ENCODE measurements around the gene BIN2. TPM values are rescaled to one million over a fixed set of nuclear protein-coding genes. Genes with fewer than 3 reads are reported as not detected.

Gene BIN2
- total RNA-seq, 1 donor from 2014 or later: not detected

GRCh38 chr12:51369581-51369980, 45.6 kb upstream of the BIN2 start:
- TF ChIP-seq, protein P1, sequence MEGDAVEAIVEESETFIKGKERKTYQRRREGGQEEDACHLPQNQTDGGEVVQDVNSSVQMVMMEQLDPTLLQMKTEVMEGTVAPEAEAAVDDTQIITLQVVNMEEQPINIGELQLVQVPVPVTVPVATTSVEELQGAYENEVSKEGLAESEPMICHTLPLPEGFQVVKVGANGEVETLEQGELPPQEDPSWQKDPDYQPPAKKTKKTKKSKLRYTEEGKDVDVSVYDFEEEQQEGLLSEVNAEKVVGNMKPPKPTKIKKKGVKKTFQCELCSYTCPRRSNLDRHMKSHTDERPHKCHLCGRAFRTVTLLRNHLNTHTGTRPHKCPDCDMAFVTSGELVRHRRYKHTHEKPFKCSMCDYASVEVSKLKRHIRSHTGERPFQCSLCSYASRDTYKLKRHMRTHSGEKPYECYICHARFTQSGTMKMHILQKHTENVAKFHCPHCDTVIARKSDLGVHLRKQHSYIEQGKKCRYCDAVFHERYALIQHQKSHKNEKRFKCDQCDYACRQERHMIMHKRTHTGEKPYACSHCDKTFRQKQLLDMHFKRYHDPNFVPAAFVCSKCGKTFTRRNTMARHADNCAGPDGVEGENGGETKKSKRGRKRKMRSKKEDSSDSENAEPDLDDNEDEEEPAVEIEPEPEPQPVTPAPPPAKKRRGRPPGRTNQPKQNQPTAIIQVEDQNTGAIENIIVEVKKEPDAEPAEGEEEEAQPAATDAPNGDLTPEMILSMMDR (IDR thresholded peaks at IDR 0.05): no peak
- H3K36me3 Mint-ChIP-seq (ENCODE audit: low read depth): no peaks in the 10 kb centered on the region
- DNase-seq (ENCODE audit: low spot score): no peak
- H3K4me3 Mint-ChIP-seq (ENCODE audit: unreplicated experiment): no peak overlapping the region
- no peak overlapping the region for H3K27ac Mint-ChIP-seq (ENCODE audit: unreplicated experiment)
- no peaks in the 10 kb centered on the region for H3K9me3 Mint-ChIP-seq (ENCODE audit: low read depth)
- peaks cover 30% of the 10 kb centered on the region for H3K4me1 Mint-ChIP-seq (ENCODE audit: low read depth)
- H3K27me3 Mint-ChIP-seq (ENCODE audit: low read depth): no peaks in the 10 kb centered on the region

DNA sequence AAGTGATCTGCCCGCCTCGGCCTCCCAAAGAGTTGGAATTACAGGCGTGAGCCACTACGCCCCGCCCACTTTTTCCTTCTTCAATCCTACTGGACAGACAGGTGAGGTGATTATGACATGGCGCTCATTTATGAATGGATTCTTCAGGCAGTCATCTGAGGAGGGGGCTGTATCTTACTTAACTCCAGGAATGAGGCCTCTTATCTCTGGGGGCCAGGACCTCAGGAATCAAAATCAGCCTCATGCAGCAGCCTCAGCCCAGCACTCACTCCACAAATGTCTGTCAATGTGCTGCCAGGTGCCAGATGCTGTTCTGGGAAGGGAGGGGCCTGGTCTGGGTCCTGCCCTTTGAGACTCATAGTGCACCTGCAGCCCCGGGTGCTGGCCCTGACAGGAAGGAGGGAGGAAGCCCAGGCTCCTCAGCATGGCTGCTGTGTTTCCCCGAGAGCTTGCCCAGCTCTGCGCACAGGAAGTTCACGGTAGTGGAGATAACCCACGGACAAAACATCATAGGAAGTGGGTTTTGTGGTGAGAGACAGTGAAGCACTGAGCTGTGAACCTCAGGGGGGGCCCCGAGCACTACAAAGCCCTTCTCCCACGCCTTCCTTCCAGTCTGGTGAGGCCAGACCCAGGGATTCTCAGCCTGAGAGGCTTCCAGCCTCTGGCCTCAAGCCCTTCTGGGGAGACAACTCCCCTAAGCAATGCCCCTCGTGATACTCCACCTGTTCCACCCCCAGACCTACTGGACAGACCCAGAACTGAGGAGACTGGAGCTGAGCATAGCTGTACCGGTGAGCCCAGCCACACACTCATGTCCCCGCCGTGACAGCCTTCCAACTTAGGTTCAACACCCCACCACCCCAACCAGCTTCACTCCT, 44.9 kb upstream of the BIN2 start:
- H3K4me1 Mint-ChIP-seq (ENCODE audit: low read depth): peaks cover 26% of the 10 kb centered on the region

GRCh38 chr12:51365276-51365675, 41.3 kb upstream of the BIN2 start:
- Mint-ChIP-seq H3K4me1 (ENCODE audit: low read depth) (peaks cover 8% of the 10 kb centered on the region), H3K9me3 (ENCODE audit: low read depth) (no peaks in the 10 kb centered on the region), H3K27ac (ENCODE audit: unreplicated experiment) (no peak overlapping the region), H3K36me3 (ENCODE audit: low read depth) (no peaks in the 10 kb centered on the region), H3K4me3 (ENCODE audit: unreplicated experiment) (no peak overlapping the region), H3K27me3 (ENCODE audit: low read depth) (no peaks in the 10 kb centered on the region)
- TF ChIP-seq, protein P1 (IDR thresholded peaks at IDR 0.05): no peak
- no peak for DNase-seq (ENCODE audit: low spot score)

More for the DNA sequence above, 44.9 kb upstream of the BIN2 start:
- DNase-seq (ENCODE audit: low spot score): no peak
- H3K4me3 Mint-ChIP-seq (ENCODE audit: unreplicated experiment): no peak overlapping the region
- TF ChIP-seq, protein P1 (IDR thresholded peaks at IDR 0.05): no peak
- no peaks in the 10 kb centered on the region for H3K9me3 Mint-ChIP-seq (ENCODE audit: low read depth)
- H3K27ac Mint-ChIP-seq (ENCODE audit: unreplicated experiment): no peak overlapping the region
- H3K36me3 Mint-ChIP-seq (ENCODE audit: low read depth): no peaks in the 10 kb centered on the region
- H3K27me3 Mint-ChIP-seq (ENCODE audit: low read depth): no peaks in the 10 kb centered on the region

- peaks cover 3% of the 10 kb centered on the region for H3K4me1 Mint-ChIP-seq (ENCODE audit: low read depth)
- DNase-seq (ENCODE audit: low spot score): no peak
- H3K4me3 Mint-ChIP-seq (ENCODE audit: unreplicated experiment): no peak overlapping the region
- H3K27me3 Mint-ChIP-seq (ENCODE audit: low read depth): no peaks in the 10 kb centered on the region
- TF ChIP-seq, protein P1 (IDR thresholded peaks at IDR 0.05): no peak
- no peak overlapping the region for H3K27ac Mint-ChIP-seq (ENCODE audit: unreplicated experiment)
- no peaks in the 10 kb centered on the region for H3K9me3 Mint-ChIP-seq (ENCODE audit: low read depth)
- H3K36me3 Mint-ChIP-seq (ENCODE audit: low read depth): no peaks in the 10 kb centered on the region
Measured at GRCh38 chr12:51364001-51364400, 40.0 kb upstream of the BIN2 start.

GRCh38 chr12:51362747-51363342, 38.9 kb upstream of the BIN2 start:
- H3K4me1 Mint-ChIP-seq (ENCODE audit: low read depth): peaks cover 3% of the 10 kb centered on the region
- no peaks in the 10 kb centered on the region for H3K27me3 Mint-ChIP-seq (ENCODE audit: low read depth)
- no peak overlapping the region for H3K4me3 Mint-ChIP-seq (ENCODE audit: unreplicated experiment)
- DNase-seq (ENCODE audit: low spot score): no peak
- H3K27ac Mint-ChIP-seq (ENCODE audit: unreplicated experiment): no peak overlapping the region
- no peaks in the 10 kb centered on the region for H3K9me3 Mint-ChIP-seq (ENCODE audit: low read depth)
- TF ChIP-seq, protein P1 (IDR thresholded peaks at IDR 0.05): no peak
- H3K36me3 Mint-ChIP-seq (ENCODE audit: low read depth): no peaks in the 10 kb centered on the region

Data from chondrocyte (in vitro differentiated cells).